A549 (cell line): Measurements from ENCODE around the gene TLR9. TPM values are rescaled to one million over a fixed set of nuclear protein-coding genes. Genes with fewer than 3 reads are reported as not detected.

Experiments
- ATAC-seq, 2 experiments: fragments of 200-7000 bp in 1 of 2; fragments of >200 bp in 1 of 2; cut with Nextera tagmentation in 1 of 2; cut with Tn5 transposase in 1 of 2; 3 replicates each; pipeline versions ENCODE4 v1.8.0 to v1.9.1; 2018 to 2020; ENCODE audit warnings: mild to moderate bottlenecking in 1 of 2, moderate library complexity in 1 of 2
- CTCF ChIA-PET: fragments of 300-600 bp; sonication (Branson Sonifier 250); formaldehyde crosslinking; extraction: SDS; loops from one replicate; lab custom pipeline; 2021; ENCODE audit warnings: antibody characterized with exemption, inconsistent platforms; lab: Yijun Ruan, JAX
- POLR2A ChIA-PET: fragments of 350-600 bp; formaldehyde crosslinking; extraction: SDS; loops from one replicate; lab custom pipeline; 2021; ENCODE audit warnings: antibody characterized with exemption, inconsistent platforms; lab: Yijun Ruan, JAX
- DNase-seq, 2 experiments: peaks; one replicate each; pipeline versions ENCODE4 v3.0.0 to v3.0.0-alpha.2; 2011 to 2016; ENCODE audit warnings: low read depth in 1 of 2, low spot score in 1 of 2
- FAIRE-seq: peaks from 2 replicates; lab custom pipeline; 2011; peaks lifted over from hg19 to GRCh38; lab: Jason Lieb, UNC
- H3K27ac ChIP-seq, 2 experiments: fragments of >200 bp; sonication (Bioruptor Twin); formaldehyde crosslinking; 3 replicates each; pipeline ENCODE4 v1.5.1; 2016 to 2017
- H3K4me1 ChIP-seq: fragments of >200 bp; sonication (Bioruptor Twin); formaldehyde crosslinking; 3 replicates; pipeline ENCODE4 v1.6.1; 2016
- H3K4me2 ChIP-seq: fragments of >200 bp; sonication (Bioruptor Twin); formaldehyde crosslinking; 3 replicates; pipeline ENCODE4 v1.6.1; 2016
- H3K4me3 ChIP-seq: fragments of >200 bp; sonication (Bioruptor Twin); formaldehyde crosslinking; 3 replicates; pipeline ENCODE4 v1.5.1; 2016
- H3K9me3 ChIP-seq: fragments of >200 bp; sonication (Bioruptor Twin); formaldehyde crosslinking; 3 replicates; pipeline ENCODE4 v1.6.1; 2016
- FOSL2 ChIP-seq, 2 experiments: fragments of 450-650 bp in 1 of 2; fragments of >200 bp in 1 of 2; sonication (Bioruptor Twin) in 1 of 2; formaldehyde crosslinking; IDR thresholded peaks; 2 replicates each; pipeline versions ENCODE4 v1.5.0 to v1.6.1; 2016 to 2020; ENCODE audit warnings: mild to moderate bottlenecking in 1 of 2, moderate library complexity in 1 of 2
- HDAC2 ChIP-seq: fragments of 200-600 bp; sonication (generic); IDR thresholded peaks from 2 replicates; pipeline ENCODE4 v1.6.1; 2016
- HEYL ChIP-seq: fragments of 250-450 bp; sonication (Bioruptor Pico); IDR thresholded peaks from 2 replicates; pipeline ENCODE4 v1.8.0; 2021; ENCODE audit warnings: mild to moderate bottlenecking, moderate library complexity
- JUNB ChIP-seq: fragments of >200 bp; sonication (Bioruptor Twin); formaldehyde crosslinking; IDR thresholded peaks from 2 replicates; pipeline ENCODE4 v1.6.1; 2016
- NFE2L2 ChIP-seq: fragments of 150-350 bp; conservative IDR thresholded peaks from 2 replicates; pipeline ENCODE4 v1.6.1; 2014; ENCODE audit warnings: low read length
- RAD21 ChIP-seq, 2 experiments: fragments of >200 bp in 1 of 2; sonication (Bioruptor Twin) in 1 of 2; formaldehyde crosslinking in 1 of 2; IDR thresholded peaks in 1 of 2; conservative IDR thresholded peaks in 1 of 2; 2 replicates in 1 of 2; 3 replicates in 1 of 2; pipeline ENCODE4 v1.6.1; 2012 to 2018; ENCODE audit warnings: inconsistent platforms in 1 of 2
- SMC3 ChIP-seq: fragments of >200 bp; sonication (Bioruptor Twin); formaldehyde crosslinking; IDR thresholded peaks from 3 replicates; pipeline ENCODE4 v1.6.1; 2018; ENCODE audit warnings: inconsistent platforms
- ZC3H11A ChIP-seq: fragments of 450-650 bp; IDR thresholded peaks from 2 replicates; pipeline ENCODE4 v1.6.1; 2014; ENCODE audit warnings: antibody characterized with exemption, mild to moderate bottlenecking
- WGBS: methylation state at CpG from one replicate; pipeline ENCODE4 v1.1.6; 2017; ENCODE audit errors: missing lambda C conversion rate; 5-methylcytosine and 5-hydroxymethylcytosine counted together
- polyA plus RNA-seq, 4 experiments: library from polyadenylated mRNA; depleted of rRNA in 3 of 4; stranded (reverse); fragments of >200 nt; fragmentation: RNase III in 1 of 4; extraction: RNeasy Plus Mini Kit Qiagen cat#74134 plus additional on column Dnase treatment in 1 of 4; gene quantifications; 2 replicates in 3 of 4; 3 replicates in 1 of 4; pipeline ENCODE4 v1.2.3, GENCODE V29; 2011 to 2017
- TF ChIP-seq, protein P1 (sequence below): fragments of 200-600 bp; sonication (generic); IDR thresholded peaks from 2 replicates; pipeline ENCODE4 v1.6.1; 2016; ENCODE audit warnings: antibody characterized with exemption, mild to moderate bottlenecking, moderate library complexity
- TF ChIP-seq, protein P2 (sequence below): IDR thresholded peaks from 2 replicates; pipeline ENCODE4 v1.6.1; 2012; ENCODE audit warnings: low read depth, borderline replicate concordance
- TF ChIP-seq, protein P3 (sequence below): fragments of 250-450 bp; sonication (Bioruptor Pico); IDR thresholded peaks from 2 replicates; pipeline ENCODE4 v1.5.0; 2020; ENCODE audit warnings: low read depth, mild to moderate bottlenecking, moderate library complexity
- TF ChIP-seq, protein P4 (sequence below): fragments of 250-450 bp; sonication (Bioruptor Pico); IDR thresholded peaks from 2 replicates; pipeline ENCODE4 v1.5.0; 2021; ENCODE audit warnings: mild to moderate bottlenecking, moderate library complexity, borderline replicate concordance
- TF ChIP-seq, protein P5 (sequence below): IDR thresholded peaks from 2 replicates; pipeline ENCODE4 v1.6.1; 2012

Gene TLR9
- polyA plus RNA-seq, 2 of the 4 experiments (the other 2 are of a cell fraction), result 0.04 TPM; not detected in 1

DNA sequence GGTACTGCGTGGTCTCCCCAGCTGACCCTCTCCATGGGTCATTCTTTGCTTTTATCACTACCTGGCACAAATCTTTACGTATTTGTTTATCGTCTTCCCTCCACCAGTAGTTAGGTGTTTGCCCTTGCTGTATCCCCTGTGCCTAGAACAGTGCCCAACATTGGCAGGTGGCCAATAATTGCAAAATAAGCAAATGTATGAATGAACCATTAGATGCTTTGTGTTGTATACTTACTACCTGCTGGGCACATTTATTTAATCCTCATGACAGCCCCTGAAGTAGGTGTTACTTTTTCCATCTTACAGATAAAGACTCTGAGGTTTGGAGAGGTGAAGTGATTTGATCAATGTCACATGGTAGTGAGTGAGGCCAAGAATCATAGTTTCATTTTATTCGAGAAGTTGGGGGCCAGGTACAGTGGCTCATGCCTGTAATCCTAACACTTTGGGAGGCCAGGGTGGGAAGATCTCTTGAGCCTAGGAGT, 15.5 kb upstream of the TLR9 start (continued):
- TF ChIP-seq, protein P1, sequence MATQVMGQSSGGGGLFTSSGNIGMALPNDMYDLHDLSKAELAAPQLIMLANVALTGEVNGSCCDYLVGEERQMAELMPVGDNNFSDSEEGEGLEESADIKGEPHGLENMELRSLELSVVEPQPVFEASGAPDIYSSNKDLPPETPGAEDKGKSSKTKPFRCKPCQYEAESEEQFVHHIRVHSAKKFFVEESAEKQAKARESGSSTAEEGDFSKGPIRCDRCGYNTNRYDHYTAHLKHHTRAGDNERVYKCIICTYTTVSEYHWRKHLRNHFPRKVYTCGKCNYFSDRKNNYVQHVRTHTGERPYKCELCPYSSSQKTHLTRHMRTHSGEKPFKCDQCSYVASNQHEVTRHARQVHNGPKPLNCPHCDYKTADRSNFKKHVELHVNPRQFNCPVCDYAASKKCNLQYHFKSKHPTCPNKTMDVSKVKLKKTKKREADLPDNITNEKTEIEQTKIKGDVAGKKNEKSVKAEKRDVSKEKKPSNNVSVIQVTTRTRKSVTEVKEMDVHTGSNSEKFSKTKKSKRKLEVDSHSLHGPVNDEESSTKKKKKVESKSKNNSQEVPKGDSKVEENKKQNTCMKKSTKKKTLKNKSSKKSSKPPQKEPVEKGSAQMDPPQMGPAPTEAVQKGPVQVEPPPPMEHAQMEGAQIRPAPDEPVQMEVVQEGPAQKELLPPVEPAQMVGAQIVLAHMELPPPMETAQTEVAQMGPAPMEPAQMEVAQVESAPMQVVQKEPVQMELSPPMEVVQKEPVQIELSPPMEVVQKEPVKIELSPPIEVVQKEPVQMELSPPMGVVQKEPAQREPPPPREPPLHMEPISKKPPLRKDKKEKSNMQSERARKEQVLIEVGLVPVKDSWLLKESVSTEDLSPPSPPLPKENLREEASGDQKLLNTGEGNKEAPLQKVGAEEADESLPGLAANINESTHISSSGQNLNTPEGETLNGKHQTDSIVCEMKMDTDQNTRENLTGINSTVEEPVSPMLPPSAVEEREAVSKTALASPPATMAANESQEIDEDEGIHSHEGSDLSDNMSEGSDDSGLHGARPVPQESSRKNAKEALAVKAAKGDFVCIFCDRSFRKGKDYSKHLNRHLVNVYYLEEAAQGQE, result no peak
- TF ChIP-seq NFE2L2 (no peak), HDAC2 (no peak)
- TF ChIP-seq, protein P2, sequence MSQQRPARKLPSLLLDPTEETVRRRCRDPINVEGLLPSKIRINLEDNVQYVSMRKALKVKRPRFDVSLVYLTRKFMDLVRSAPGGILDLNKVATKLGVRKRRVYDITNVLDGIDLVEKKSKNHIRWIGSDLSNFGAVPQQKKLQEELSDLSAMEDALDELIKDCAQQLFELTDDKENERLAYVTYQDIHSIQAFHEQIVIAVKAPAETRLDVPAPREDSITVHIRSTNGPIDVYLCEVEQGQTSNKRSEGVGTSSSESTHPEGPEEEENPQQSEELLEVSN, result no peak

DNA sequence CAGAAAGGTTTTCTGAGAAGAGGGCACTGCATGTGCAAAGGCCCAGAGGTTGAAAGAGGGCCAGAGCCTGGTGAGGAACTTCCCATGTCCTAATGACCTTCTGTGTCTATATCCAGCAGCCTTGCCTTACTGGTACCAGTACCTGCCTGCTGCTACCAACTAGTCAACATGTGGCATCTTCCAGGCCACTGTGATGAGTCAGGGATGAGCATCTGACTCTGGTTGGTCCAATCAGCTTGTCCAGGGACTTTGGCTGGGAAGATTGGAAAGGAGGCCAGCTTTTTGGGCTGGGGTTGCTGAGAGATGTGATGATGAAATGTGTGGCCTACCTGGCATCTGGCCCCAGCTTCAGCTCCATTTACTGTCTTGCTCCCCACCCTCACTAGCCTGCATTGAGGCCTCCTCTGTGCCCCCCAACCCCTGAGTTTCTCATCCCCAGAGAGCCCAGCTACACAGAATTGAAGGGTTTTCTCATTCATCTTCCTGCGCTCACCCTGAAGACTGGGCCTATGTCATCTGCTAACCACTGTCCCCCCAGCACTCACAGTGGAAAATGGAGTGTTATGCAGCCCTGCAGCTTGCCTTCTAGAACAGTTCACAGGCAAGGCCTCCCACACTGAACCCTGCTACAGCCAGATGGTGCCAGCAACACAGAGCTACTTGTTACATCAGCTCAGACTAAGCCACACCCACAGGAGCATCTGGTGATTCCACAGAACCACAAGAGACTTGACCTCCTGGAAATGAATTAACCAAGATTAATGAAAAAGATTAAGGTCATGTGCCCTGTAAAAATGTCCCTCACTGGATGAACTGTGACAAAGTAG, 14.8 kb upstream of the TLR9 start:
- peaks cover 37% of the 10 kb centered on the region for H3K4me1 ChIP-seq
- 100% methylated on average over 1 of the region's 1 CpG for WGBS
- FAIRE-seq, result no peak

DNA sequence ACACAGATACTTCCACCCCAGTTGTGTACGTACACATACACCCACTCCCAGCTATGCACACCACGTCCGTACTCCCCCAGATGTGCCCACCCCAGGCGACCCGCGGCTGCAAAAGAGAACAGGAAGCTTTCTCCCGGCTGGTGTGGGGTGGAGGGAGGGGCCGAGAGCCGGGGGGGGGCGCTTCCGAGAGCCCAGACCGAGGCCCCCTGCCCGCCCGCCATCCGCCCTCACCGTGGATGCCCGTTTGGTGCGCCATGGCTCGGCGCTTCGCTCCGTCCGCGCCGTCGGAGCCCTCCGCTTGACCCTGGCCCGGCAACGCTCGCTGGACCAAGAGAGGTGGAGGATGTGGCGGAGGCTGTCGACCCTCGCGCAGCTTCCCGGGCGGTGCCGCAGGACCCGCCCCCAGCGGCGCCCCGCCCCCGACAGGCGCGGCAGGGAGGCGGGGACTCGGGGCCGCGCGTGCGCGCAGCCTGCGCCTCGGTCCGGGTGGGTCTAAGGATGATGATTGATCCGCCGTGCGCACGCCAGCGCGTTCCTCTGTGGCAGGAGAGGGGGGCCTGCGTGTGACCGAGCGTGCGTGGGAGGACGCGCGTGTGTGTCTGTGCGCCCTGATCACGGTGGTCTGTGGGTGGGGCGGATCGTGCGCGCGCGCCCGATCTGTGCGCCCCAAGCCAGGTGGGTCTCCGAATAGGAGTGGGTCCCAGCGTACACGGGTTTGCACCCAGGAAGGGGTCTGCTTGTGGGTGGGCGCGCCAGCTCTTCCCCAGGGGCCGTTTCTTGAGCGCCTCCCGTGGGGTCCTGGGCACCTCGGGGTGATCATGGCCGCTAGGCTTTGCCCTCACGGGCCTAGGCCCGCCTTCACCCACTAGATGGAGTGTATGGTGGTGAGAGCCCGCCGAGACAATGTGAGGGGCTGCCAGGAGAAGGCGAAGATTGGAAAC, 13.6 kb upstream of the TLR9 start, which contains the start of gene TWF2:
Gene TWF2, minus strand, starts transcription at position 398 of the 941 bp plus-strand sequence. Its CDS starts 142 bp downstream, at position 256.
- CTCF ChIA-PET, result interaction anchor here (0.6 to 11.4 kb wide), 9 partner anchors 10 to 476 kb away, joined by 3 to 198 read pairs (median 4); partner anchors contain the start of genes TLR9 and WDR82
- Histone ChIP-seq H3K4me2 (peak within 1 kb of the TSS; percentile 79), H3K4me3 (peak within 1 kb of the TSS; percentile 96), H3K4me1 (peaks cover 32% of the 10 kb centered on the region), H3K27ac (peak within 1 kb of the TSS; percentile 98), H3K9me3 (no peaks in the 10 kb centered on the region)
- ATAC-seq (peak; percentile 70 to 83), DNase-seq (peak; percentile 59 to 80), FAIRE-seq (no peak)
- 0% methylated on average over 12 of the region's 92 CpGs for WGBS
- POLR2A ChIA-PET, result interaction anchor here (0.9 to 2.4 kb wide), 4 partner anchors 9 to 84 kb away, joined by 3 to 28 read pairs (median 4); partner anchors contain the start of genes POC1A and WDR82
- TF ChIP-seq, protein P1, result no peak
- TF ChIP-seq HEYL (CRISPR knock-in tag), result no peak
- TF ChIP-seq, protein P3, sequence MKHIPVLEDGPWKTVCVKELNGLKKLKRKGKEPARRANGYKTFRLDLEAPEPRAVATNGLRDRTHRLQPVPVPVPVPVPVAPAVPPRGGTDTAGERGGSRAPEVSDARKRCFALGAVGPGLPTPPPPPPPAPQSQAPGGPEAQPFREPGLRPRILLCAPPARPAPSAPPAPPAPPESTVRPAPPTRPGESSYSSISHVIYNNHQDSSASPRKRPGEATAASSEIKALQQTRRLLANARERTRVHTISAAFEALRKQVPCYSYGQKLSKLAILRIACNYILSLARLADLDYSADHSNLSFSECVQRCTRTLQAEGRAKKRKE (CRISPR knock-in tag), result no peak
- no peak for TF ChIP-seq ZC3H11A
- TF ChIP-seq, protein P2, result no peak; the same call in 1 of the 2 replicates
- TF ChIP-seq SMC3, result no peak
- TF ChIP-seq RAD21 (conservative IDR thresholded peaks at IDR 0.05 in 1 of 2, IDR thresholded peaks at IDR 0.05 in 1 of 2), result no peak
- TF ChIP-seq, protein P4, sequence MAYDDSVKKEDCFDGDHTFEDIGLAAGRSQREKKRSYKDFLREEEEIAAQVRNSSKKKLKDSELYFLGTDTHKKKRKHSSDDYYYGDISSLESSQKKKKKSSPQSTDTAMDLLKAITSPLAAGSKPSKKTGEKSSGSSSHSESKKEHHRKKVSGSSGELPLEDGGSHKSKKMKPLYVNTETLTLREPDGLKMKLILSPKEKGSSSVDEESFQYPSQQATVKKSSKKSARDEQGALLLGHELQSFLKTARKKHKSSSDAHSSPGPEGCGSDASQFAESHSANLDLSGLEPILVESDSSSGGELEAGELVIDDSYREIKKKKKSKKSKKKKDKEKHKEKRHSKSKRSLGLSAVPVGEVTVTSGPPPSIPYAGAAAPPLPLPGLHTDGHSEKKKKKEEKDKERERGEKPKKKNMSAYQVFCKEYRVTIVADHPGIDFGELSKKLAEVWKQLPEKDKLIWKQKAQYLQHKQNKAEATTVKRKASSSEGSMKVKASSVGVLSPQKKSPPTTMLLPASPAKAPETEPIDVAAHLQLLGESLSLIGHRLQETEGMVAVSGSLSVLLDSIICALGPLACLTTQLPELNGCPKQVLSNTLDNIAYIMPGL (CRISPR knock-in tag), result 0 out of 2 replicates have a peak, but pooled peaks have one; percentile 19
- no peak for TF ChIP-seq JUNB

More for the DNA sequence above, 14.8 kb upstream of the TLR9 start:
- peak in 1 of 2 experiments; percentile 49 for DNase-seq
- ChIA-PET POLR2A (interaction anchor here (1.4 kb wide), 1 partner anchor 38 kb away, joined by 7 read pairs; the partner anchor contains the start of gene WDR82), CTCF (interaction anchor here (0.7 to 1.8 kb wide), 5 partner anchors 9 to 207 kb away, joined by 3 to 10 read pairs (median 4); no protein-coding TSS in a partner anchor)
- H3K4me3 ChIP-seq, result peak overlapping the region; percentile 96
- peak overlapping the region; percentile 79 for H3K4me2 ChIP-seq
- 0 out of 6 replicates have a peak, but pooled peaks of 1 of the 2 experiments have one; percentile 7 for ATAC-seq
- TF ChIP-seq FOSL2 (IDR thresholded peaks at IDR 0.05), result no peak
- 0 out of 2 replicates have a peak, but pooled peaks have one; percentile 12 for TF ChIP-seq FOSL2 (CRISPR knock-in tag; IDR thresholded peaks at IDR 0.05)
- TF ChIP-seq, protein P5, sequence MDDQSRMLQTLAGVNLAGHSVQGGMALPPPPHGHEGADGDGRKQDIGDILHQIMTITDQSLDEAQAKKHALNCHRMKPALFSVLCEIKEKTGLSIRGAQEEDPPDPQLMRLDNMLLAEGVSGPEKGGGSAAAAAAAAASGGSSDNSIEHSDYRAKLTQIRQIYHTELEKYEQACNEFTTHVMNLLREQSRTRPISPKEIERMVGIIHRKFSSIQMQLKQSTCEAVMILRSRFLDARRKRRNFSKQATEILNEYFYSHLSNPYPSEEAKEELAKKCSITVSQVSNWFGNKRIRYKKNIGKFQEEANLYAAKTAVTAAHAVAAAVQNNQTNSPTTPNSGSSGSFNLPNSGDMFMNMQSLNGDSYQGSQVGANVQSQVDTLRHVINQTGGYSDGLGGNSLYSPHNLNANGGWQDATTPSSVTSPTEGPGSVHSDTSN, result no peak
- peak overlapping the region; percentile 98; a peak in 3 of 6 replicates for H3K27ac ChIP-seq
- H3K9me3 ChIP-seq, result no peaks in the 10 kb centered on the region
